Measurements from ENCODE around the gene SLC9A9.

The SLC9A9 gene

DNA sequence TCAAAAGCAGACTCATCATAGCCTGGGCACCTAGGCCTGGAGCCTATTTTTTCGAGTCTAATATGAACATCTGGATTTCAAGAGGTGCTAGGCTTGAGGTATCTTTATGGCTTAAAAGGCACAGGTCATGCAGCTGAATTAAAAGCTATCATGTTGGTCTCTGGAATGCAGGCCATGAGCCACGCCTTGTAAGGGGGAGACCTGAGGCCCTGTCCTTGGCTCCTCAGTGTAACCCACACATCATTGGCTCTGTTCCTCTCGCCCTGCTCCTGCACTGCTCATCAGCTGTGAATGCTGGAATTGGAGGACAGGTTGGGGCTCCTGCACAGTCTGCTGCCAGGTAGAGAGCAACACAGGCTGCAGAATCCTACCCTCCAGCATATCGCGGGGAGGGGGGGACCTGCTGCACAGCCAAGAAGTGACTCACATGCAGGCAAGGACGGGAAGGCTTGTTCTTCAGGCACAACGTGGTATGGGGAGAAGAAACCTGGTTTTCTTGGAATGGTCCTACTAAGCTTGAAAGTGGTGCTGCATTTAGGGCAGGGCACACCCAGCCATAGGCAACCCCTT, 582.7 kb downstream of the SLC9A9 start:
- DNase-seq (ENCODE audit: low read depth in 1 of 2, low spot score in 1 of 2) = no peak

DNA sequence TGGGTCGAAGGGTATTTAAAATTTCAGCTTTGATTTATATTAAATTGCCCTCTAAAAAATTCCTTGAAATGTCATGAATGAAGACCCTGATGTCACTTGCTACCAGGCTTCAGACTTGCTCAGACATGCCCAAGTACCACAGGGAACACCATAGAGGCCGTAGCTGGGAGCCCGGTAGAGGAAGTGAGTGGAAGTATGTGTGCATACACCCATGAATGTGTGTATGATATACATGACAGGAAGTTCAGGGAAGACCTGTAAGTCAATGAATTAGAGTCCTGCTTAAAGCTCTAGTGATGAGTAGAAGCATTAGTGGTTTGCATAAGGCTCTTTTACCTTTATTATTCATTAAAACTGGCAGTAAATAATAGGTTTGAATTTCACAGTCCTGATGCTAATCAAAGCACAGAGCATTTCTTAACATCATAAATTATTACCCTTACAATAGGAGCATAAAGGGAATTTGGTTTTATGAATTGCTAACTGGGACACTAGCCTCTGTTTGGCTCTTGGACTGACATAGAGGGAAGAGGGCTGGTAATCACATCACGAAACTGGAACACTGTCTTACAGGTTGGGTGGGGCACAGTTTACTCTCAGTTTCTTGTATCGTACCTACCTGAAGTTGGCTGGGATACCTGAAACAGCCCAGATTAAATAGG, 584.3 kb downstream of the SLC9A9 start:
- DNase-seq (ENCODE audit: low read depth in 1 of 2, low spot score in 1 of 2) = no peak

DNA sequence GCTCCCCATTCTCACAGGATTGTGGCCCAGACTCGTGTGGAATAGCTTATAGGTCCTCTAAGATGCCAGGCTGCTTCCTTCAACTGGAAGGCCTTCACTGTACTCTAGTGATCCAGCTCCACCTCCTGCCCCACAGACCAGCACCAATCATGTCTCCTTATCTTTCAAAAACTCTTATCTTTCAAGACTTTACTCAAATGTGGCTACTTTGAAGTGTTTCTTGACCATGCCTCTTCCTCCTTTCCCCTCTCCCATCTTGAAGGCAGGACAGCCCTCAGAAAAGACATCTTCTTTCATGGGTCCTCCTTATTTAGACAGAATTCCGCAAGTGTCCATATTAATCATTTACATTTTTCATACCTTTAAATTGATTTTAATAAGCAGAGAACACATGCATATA, 586.4 kb downstream of the SLC9A9 start:
- DNase-seq (ENCODE audit: low read depth in 1 of 2, low spot score in 1 of 2) = no peak

DNA sequence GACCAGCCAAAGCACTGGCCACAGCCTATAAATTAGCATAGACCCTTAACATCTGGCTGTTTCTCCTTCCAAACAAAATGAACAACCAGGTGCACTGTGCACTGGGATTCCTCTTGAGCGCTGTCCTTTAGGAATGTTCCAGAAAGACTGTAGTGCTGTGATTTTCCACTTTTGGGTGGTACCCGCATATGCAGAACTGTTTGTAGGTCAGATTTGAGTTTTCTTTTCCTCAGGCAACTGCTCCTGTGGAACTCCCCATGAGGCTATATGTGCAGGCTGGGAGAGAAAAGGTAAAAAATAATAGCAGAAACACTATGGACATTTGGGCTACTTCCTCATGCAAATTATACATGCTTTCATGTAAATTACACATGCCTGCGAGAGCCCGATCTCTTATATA, 589.6 kb downstream of the SLC9A9 start:
- DNase-seq (ENCODE audit: low read depth in 1 of 2, low spot score in 1 of 2) = no peak

DNA sequence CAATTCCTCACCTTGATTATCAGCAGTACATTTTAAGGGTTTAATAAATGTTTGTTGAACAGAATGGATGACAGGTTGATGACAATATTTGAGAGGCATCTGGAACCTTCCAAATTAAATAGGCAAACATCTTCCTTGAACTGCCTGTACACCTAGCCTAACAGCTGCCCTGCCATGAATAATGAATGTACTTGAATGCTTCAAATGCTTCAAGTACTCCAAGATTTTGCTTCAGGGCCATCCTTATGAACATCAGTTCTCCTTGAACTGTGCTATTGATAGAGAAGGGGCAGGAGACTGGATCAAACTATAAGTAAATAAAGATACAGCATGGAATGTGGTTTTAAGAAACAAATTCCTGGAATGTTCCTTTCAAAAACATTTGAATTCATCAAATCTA, 591.9 kb downstream of the SLC9A9 start:
- DNase-seq (ENCODE audit: low read depth in 1 of 2, low spot score in 1 of 2) = no peak

DNA sequence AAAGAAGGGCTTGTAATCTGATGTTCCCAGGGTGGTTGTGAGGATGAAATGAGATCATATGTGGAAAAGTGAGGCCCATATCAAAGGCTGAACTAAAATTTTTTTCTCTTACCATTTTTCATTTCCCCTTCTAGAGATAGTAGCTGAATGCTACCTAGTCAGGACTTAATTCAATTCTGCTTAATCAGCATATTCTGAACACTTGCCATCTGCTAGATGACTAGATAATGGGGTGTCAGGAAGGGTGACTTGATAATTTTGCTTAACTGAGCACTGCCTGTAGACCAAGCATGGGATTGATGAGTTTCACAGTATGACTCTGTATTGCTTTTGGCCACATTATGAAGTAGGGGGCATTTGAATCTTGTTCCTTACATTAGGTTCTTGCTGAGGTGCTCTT, 592.5 kb downstream of the SLC9A9 start:
- DNase-seq (ENCODE audit: low read depth in 1 of 2, low spot score in 1 of 2) = no peak

DNA sequence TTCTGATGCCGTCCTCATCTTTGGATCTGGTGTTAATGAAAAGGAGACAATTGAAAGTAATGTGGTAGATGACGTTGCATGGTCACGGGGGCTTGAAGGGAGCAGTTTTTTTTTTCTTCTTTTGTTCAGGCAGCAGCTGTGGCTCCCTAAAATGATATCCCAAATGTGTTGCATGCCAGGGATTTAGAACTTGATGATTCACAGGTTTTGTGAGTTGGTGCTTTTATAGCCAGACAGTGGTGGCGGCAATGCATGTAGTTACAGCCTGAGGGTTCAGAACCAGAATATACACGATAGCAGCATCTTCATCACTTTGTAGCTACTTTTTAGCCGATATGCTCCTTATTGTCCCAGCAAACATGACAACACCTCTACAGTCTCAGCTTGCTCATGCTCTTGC, 595.3 kb downstream of the SLC9A9 start:
- DNase-seq (ENCODE audit: low read depth in 1 of 2, low spot score in 1 of 2) = no peak

DNA sequence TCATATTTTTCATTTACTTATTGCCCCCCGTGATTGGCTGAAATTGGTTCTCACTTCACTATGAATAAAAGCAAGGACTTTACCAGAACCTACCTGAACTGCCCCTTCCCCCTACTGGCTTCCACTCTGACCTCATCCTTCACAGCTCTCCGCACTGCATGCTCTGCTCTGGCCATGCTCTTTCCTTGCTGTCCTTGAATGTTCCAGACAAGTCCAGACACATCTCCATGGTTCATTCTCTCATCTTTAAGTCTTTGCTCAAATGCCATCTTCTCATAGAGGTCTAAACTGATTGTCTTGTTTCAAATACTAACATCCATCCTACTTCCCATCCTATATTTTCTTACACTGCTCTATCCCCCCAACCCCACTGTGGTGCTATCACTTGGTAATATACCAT, 599.3 kb downstream of the SLC9A9 start:
- DNase-seq (ENCODE audit: low read depth in 1 of 2, low spot score in 1 of 2) = no peak

DNA sequence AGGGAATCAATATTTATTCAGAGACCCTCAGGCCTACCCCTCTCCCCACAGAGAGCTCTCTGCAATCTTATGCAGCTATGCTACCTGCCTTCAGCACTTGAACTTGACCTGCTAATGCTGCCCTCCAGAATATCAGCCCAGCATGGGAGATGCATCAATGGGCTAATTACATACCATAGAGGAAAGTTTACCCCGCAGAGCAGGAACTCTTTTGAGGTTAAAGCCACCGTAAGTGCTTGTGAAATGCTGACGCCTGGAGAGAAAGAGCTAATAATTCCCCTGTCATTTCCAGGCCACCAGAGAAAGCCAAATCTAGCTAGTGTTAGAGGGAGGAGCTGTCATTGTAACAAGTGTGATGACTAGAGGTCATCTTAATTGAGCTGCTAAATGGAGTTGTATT, 601.2 kb downstream of the SLC9A9 start:
- DNase-seq (ENCODE audit: low read depth in 1 of 2, low spot score in 1 of 2) = no peak

DNA sequence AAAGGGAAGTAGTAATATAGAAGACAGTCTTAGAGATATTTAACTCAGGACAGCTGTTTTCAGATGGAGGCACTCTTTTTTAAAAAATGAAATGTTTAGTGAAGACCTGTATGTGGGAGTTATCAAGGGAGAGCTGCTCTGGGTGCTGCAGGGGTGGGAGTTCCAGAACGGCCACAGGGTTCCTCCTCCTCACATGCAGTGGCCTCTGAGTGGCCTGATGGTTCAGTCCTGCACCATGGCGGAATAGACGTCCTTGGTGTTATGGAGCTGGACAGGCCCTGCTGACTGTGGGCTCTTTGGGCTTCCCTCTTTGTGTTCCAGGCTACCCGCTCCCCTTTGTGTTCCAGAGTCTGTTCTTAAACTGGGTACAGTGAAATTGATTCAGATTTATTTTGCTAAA, 602.6 kb downstream of the SLC9A9 start:
- no peak for DNase-seq (ENCODE audit: low read depth in 1 of 2, low spot score in 1 of 2)

DNA sequence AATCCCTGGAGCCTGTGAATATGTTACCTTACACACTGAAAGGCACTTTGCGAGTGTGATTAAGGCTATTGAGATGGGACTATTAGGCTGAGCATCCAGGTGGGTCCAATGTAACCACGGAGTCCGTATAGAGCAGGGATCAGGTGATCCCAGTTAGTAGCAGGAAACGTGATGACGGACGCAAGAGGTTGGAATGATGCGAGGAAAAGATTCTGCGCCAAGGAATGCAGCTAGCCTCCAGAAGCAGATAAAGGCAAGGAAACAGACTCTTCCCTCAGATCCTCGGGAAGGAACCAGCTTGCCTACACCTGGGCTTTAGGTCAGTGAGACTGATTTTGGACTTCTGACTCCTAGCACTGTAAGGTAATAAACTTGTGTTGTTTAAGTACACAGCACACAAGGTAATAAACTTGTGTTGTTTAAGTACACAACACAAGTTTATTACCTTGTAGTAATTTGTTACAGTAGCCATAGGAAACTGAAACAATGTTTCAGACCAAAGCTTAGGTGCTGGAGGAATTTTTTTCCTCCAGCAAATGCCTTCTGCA, 603.7 kb downstream of the SLC9A9 start:
- no peak for DNase-seq (ENCODE audit: low read depth in 1 of 2, low spot score in 1 of 2)

DNA sequence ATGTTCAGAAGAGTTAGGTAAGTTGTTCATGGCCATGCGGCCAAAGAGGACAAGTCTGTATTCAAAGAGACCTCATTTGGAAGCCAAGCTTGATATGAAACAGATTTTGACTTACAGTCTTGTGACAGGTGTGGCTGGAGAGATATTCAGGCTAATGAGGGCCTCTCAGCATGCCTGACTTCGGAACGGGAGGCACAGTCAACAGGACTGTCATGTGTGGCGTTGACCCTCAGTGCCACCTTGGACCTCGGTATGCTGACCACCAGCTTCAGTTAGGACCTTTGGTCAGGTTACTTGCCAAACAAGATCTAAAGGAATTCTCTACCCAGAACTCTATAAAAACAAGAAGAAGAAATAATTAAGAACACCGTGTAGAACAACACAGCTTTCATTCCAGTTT, 604.6 kb downstream of the SLC9A9 start:
- DNase-seq (ENCODE audit: low read depth in 1 of 2, low spot score in 1 of 2) = no peak

DNA sequence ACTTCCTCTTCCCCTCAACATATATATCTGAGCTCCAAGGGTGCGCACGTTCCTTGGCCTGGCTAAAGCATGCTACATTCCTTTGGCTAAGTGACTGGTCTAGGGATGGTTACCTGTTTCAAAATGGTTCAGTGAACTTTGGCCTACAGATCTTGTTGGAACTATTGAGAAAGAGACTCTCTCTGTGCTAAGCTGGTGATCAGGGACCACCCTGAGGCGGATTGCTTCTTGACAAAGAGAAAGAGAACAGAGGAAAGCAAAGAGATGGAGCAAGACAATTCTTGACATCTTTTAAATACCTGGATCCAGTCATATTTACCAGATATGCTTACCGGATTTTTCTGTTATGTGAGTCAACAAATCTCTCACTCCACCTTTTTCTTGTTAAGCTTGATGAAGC, 605.6 kb downstream of the SLC9A9 start:
- no peak for DNase-seq (ENCODE audit: low read depth in 1 of 2, low spot score in 1 of 2)

DNA sequence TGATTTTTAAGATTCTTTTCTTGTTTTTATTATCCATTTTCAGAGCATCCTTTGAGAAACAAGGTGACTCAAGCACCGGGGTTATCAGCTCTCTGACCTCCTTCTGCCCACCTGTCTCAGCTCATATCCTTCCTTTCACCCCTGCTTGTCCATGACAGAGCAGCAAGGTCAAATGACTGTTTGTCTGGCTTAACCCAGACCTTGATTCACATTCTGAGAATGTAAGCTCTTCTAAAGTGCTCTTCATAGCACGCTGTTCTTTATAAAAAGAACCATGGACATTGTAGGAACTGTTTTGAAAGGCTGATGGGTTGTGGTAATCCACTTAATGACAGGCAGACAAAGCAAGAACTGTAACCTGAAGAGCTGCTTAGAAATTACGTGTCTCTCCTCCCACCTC, 606.2 kb downstream of the SLC9A9 start:
- DNase-seq (ENCODE audit: low read depth in 1 of 2, low spot score in 1 of 2) = no peak

DNA sequence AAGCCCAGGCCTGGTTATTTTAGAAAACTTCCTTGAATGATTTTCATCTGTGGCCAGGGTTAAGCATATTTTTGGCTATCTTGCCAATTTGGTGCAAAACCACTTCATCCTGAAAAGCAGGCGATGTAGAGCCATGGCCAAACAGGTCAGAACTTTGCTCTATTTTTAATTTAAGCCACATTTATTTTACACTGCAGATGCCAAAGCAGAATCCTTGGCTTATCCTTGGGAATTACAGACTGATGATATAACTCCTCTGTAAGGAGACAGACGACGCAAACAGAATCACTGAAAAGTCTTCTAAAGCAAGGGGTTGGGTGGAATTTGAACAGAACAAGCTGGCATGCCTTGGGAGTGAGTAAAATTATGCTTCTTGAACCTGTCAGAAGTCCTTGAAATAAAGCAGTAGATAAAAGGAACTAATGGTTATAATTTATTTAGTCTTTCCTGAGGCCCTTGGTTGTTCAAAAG, 606.8 kb downstream of the SLC9A9 start:
- no peak for DNase-seq (ENCODE audit: low read depth in 1 of 2, low spot score in 1 of 2)

DNA sequence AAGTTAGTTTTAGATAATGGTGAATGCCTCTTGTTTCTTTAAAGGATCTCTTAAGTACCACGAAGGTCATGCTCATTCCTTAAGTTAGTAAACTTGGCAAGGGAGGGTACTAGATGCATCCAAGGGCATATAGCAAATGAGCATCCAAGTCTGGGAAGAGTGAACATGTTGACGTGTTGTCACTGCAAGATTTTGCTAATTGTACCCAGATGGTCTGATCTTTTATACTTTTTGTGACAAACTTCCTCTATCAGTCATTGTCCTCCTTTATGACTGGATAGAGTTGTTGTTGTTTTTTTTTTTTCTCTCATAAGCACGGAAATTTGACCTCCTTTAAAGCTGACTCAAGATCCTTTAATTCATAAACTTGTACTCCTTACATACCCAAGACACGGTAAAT, 607.4 kb downstream of the SLC9A9 start:
- DNase-seq (ENCODE audit: low read depth in 1 of 2, low spot score in 1 of 2) = no peak

DNA sequence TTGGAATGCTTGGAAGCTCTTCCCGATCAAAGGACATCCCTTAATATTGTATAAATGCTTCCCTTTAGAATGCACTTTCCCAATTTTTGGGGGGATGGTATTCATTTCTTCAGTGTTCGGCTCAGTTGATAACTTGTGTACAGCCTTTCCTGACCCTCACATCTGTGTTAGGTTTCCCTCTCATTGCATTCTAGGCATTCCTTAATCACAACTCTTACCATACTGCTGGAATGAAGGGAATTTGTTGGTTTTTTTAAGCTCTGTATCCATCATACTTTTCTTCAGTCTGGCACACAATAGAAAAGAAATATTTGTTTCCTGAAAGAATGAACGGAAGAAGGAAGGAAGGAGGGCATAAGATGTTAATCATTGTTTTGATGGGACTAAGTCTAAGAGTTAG, 609.2 kb downstream of the SLC9A9 start:
- DNase-seq (ENCODE audit: low read depth in 1 of 2, low spot score in 1 of 2) = no peak

DNA sequence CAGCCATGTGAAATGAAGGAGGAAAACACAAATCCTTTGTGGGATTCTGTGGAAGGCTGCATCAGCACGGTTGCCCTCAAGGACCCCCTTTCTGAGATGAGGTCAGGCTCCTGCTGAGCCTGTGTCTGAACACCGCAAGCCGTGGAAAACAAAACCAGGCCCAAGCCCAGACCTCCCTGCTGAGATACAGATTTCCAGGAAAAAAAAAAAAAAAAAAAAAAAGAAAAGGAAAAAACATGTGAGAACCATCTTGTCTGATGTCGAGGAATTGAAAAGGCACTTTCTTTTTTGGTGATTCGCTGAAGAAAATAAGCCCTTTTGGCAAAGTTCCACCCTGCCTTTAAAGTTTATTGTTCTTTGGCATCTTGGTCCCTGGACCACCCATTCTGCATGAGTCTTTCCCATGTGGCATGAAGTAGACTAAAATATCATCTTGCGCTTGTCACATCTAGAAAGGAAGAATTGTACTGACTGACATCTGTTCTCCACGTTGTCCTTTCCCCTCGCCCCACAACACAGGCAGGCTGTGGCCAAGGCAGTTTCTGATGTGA, 611.1 kb downstream of the SLC9A9 start:
- DNase-seq (ENCODE audit: low read depth in 1 of 2, low spot score in 1 of 2) = no peak

DNA sequence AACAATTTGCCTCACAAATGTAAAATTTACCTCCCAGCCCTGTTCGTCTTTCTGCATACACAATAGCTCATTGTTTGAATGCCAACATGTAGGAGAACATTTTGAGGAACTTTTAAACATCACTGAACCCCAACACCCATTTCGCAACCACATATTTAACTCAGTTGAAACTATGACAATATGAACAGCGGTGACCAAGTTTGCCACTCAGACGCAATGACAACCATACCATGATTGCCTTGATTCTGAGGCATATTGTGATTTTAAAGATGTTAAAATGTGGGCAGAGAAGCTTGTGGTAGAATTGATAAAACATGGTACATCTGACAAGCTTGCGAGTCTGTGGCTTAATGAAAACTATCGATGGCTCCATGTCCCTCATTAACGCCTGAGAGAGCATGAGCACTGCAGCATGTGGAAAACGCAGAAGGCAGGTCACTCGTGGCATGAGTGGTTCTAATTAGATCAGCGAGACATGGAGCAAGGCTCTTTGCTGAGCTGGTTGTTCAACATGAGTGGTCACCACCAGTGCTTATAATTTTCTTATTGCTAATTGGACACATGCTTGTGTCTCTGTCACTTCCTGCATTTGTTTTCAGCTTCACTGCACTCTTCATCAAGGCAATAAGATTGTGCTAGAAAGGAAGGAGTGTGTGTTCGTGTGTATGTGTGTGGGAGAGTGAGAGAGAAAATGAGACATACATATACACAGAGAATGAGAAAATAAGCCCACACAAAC, 611.9 kb downstream of the SLC9A9 start:
- DNase-seq (ENCODE audit: low read depth in 1 of 2, low spot score in 1 of 2) = no peak

DNA sequence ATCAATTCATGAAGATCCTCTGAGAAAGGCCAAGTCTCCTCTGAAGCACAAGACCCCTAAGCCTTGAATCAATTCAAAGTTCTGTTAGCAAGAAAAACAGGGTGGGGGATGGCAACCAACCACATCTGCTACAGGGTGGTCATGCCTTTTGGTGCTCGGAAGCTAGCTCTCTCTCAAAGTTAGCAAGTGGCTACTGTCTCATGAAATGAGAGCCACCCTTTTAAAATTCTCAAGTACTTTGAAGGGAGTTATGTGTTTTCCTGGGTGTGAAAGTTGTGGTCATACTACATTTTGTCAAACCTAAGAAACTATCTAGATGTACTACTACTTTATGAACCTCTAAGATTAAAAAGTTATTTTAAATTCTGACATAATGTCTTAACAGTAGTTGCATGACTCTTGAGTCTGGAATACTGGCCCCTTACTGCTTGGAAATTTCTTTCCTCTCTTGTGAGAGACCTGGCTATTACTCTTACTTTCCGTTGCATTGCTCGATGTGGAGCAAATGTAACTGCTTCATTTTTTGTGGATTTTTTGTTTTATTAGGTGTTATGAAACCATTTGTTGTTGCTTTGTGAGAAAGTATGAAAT, 612.6 kb downstream of the SLC9A9 start:
- DNase-seq (ENCODE audit: low read depth in 1 of 2, low spot score in 1 of 2) = no peak

DNA sequence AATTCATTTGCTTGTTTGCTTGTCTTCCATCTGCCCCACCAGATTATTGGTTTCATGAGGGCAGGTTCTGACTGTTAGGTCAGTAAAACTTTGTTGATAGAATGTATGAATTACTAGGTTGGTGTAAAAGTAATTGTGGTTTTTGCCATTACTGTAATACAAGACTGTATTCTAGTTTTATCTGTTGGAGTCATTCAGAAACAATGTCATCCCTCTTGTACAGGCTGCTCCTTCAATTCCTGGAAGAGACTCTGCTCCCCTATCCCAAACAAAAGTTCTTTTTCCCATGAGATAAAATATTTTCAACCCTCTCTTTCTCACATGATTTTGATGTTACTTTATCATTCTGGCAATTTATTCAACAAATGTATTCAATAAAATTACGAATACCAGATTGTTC, 613.7 kb downstream of the SLC9A9 start:
- DNase-seq (ENCODE audit: low read depth in 1 of 2, low spot score in 1 of 2) = no peak

DNA sequence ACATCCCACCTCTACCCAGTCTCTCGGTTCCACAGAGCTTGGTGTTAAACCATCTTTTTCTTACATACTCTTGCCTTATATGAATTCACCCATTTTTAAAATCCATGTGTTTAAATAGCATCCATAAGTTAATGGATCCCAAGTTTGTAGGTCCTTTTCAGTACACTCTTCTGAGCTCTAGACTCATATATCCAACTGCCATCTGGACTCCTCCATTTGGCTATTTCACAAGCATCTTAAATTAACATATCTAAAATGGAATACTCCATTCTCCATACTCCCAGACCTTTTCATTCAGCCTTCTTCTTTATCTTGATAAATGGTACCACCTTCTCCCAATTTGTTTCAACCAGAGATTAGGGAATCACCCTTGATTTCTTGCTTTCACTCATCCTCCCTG, 615.3 kb downstream of the SLC9A9 start:
- DNase-seq (ENCODE audit: low read depth in 1 of 2, low spot score in 1 of 2) = no peak
